Measurements from ENCODE around the gene SLC9A3.

SLC9A3 gene

GRCh38 chr5:485946-486491 lies 38.2 kb downstream of the SLC9A3 start:
- Histone ChIP-seq H2AFZ (ENCODE audit: low read depth) (no peak overlapping the region), H3K4me3 (IDR thresholded peaks at IDR 0.05; ENCODE audit: insufficient read depth, low read depth, low read length) (no peak overlapping the region), H3K27ac (no peak overlapping the region), H3K4me1 (ENCODE audit: low read depth, poor library complexity, severe bottlenecking) (no peaks in the 10 kb centered on the region), H3K79me2 (ENCODE audit: insufficient read depth, low read depth) (no peaks in the 10 kb centered on the region), H3K36me3 (ENCODE audit: insufficient read depth) (no peaks in the 10 kb centered on the region), H3K27me3 (ENCODE audit: insufficient read depth, low read depth) (peaks cover 77% of the 10 kb centered on the region), H4K20me1 (ENCODE audit: insufficient read depth) (no peaks in the 10 kb centered on the region), H3K9ac (no peak overlapping the region), H3K4me2 (no peak overlapping the region)
- TF ChIP-seq, protein P1, sequence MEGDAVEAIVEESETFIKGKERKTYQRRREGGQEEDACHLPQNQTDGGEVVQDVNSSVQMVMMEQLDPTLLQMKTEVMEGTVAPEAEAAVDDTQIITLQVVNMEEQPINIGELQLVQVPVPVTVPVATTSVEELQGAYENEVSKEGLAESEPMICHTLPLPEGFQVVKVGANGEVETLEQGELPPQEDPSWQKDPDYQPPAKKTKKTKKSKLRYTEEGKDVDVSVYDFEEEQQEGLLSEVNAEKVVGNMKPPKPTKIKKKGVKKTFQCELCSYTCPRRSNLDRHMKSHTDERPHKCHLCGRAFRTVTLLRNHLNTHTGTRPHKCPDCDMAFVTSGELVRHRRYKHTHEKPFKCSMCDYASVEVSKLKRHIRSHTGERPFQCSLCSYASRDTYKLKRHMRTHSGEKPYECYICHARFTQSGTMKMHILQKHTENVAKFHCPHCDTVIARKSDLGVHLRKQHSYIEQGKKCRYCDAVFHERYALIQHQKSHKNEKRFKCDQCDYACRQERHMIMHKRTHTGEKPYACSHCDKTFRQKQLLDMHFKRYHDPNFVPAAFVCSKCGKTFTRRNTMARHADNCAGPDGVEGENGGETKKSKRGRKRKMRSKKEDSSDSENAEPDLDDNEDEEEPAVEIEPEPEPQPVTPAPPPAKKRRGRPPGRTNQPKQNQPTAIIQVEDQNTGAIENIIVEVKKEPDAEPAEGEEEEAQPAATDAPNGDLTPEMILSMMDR (conservative IDR thresholded peaks at IDR 0.05; ENCODE audit: low read depth, low read length): no peak

GRCh38 chr5:485113-485945 lies 38.9 kb downstream of the SLC9A3 start:
- H3K27ac ChIP-seq: no peak overlapping the region
- no peak overlapping the region for H3K9ac ChIP-seq
- TF ChIP-seq, protein P1 (conservative IDR thresholded peaks at IDR 0.05; ENCODE audit: low read depth, low read length): no peak
- H4K20me1 ChIP-seq (ENCODE audit: insufficient read depth): no peaks in the 10 kb centered on the region
- H3K4me1 ChIP-seq (ENCODE audit: low read depth, poor library complexity, severe bottlenecking): no peaks in the 10 kb centered on the region
- H3K27me3 ChIP-seq (ENCODE audit: insufficient read depth, low read depth): peaks cover 77% of the 10 kb centered on the region
- H2AFZ ChIP-seq (ENCODE audit: low read depth): no peak overlapping the region
- no peaks in the 10 kb centered on the region for H3K79me2 ChIP-seq (ENCODE audit: insufficient read depth, low read depth)
- no peak overlapping the region for H3K4me2 ChIP-seq
- H3K36me3 ChIP-seq (ENCODE audit: insufficient read depth): no peaks in the 10 kb centered on the region
- H3K4me3 ChIP-seq (IDR thresholded peaks at IDR 0.05; ENCODE audit: insufficient read depth, low read depth, low read length): no peak overlapping the region

GRCh38 chr5:484556-484955 lies 39.7 kb downstream of the SLC9A3 start:
- no peaks in the 10 kb centered on the region for H3K4me1 ChIP-seq (ENCODE audit: low read depth, poor library complexity, severe bottlenecking)
- TF ChIP-seq, protein P1 (conservative IDR thresholded peaks at IDR 0.05; ENCODE audit: low read depth, low read length): no peak
- peaks cover 77% of the 10 kb centered on the region for H3K27me3 ChIP-seq (ENCODE audit: insufficient read depth, low read depth)
- no peak overlapping the region for H3K4me2 ChIP-seq
- no peak overlapping the region for H3K9ac ChIP-seq
- no peak overlapping the region for H2AFZ ChIP-seq (ENCODE audit: low read depth)
- no peaks in the 10 kb centered on the region for H4K20me1 ChIP-seq (ENCODE audit: insufficient read depth)
- no peak overlapping the region for H3K27ac ChIP-seq
- no peaks in the 10 kb centered on the region for H3K36me3 ChIP-seq (ENCODE audit: insufficient read depth)
- H3K79me2 ChIP-seq (ENCODE audit: insufficient read depth, low read depth): no peaks in the 10 kb centered on the region
- H3K4me3 ChIP-seq (IDR thresholded peaks at IDR 0.05; ENCODE audit: insufficient read depth, low read depth, low read length): no peak overlapping the region

- H3K36me3 ChIP-seq (ENCODE audit: insufficient read depth): no peaks in the 10 kb centered on the region
- H2AFZ ChIP-seq (ENCODE audit: low read depth): no peak overlapping the region
- no peaks in the 10 kb centered on the region for H3K4me1 ChIP-seq (ENCODE audit: low read depth, poor library complexity, severe bottlenecking)
- TF ChIP-seq, protein P1 (conservative IDR thresholded peaks at IDR 0.05; ENCODE audit: low read depth, low read length): no peak
- H4K20me1 ChIP-seq (ENCODE audit: insufficient read depth): no peaks in the 10 kb centered on the region
- no peak overlapping the region for H3K9ac ChIP-seq
- H3K4me3 ChIP-seq (IDR thresholded peaks at IDR 0.05; ENCODE audit: insufficient read depth, low read depth, low read length): no peak overlapping the region
- H3K4me2 ChIP-seq: no peak overlapping the region
- H3K79me2 ChIP-seq (ENCODE audit: insufficient read depth, low read depth): no peaks in the 10 kb centered on the region
- peaks cover 76% of the 10 kb centered on the region for H3K27me3 ChIP-seq (ENCODE audit: insufficient read depth, low read depth)
- no peak overlapping the region for H3K27ac ChIP-seq
Observed at GRCh38 chr5:483434-484140, 40.7 kb downstream of the SLC9A3 start.
